NCI-H146 (cell line): ENCODE measurements around the gene IGF2.

ENCODE experiments used
- DNase-seq: peaks from one replicate; lab custom pipeline; 2025; lab: John Stamatoyannopoulos, UW

Gene IGF2

DNA sequence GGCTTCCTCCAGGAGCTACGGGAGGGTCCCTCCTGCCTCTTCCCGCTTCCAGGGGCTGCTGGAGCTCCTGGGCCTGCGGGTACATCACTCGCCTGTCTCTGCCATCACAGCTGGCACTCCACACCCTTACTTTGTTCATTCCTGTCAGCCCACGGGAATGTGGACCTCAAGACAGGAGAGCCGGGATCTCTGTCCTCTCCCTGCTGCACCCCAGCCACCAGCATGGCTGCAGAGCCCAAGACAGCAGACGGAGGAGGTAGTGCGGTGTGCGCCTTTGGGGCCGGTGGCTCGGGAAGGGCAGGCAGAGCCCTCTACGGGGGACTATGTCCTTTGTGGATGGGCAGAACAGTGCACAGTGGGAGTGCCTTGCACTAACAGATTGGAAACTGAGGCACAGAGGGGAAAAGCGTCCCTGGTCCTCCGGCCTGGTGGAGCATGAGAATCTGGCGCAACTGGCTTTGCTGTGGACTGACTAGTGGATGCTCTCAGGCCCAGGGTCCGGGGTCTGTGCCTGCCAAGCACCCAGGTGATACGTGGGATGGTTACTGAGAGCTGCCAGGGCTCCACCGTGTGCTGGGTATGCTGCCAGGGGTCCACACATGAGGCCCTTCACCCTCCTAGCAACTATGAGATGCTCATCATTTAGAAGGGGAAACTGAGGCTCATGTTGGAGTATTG lies 47.3 kb downstream of the IGF2 start:
- DNase-seq: no peak

DNA sequence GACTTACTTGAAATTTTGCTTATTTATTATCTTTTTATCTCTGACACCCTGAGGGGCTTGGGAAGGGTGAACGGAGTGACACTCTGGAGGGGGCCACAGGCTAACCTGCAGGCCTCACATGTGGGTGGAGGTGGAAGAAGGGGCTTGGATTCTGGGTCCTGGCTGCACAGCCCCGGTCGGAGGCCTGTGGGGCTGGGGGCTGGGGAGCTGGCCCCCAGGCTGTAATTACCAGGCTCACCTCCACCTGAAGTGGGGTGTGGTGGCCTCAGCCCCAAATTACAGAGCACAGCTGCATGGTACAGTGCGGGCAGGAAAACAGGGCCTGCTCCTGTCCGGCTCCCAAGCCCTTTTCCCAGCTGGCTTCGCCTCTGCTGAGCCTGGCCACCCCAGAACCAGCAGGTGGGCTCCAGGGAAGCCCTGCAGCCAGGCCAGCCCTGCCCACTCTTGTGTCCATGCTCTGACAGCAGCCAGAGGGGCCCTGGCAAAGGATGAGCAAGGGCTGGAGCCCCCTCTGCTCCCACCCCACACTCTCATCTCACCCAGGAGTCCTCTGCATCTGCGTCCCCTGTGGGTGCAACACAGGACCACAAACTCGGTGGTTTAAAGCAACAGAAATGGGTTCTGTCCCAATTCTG lies 48.0 kb downstream of the IGF2 start:
- no peak for DNase-seq

DNA sequence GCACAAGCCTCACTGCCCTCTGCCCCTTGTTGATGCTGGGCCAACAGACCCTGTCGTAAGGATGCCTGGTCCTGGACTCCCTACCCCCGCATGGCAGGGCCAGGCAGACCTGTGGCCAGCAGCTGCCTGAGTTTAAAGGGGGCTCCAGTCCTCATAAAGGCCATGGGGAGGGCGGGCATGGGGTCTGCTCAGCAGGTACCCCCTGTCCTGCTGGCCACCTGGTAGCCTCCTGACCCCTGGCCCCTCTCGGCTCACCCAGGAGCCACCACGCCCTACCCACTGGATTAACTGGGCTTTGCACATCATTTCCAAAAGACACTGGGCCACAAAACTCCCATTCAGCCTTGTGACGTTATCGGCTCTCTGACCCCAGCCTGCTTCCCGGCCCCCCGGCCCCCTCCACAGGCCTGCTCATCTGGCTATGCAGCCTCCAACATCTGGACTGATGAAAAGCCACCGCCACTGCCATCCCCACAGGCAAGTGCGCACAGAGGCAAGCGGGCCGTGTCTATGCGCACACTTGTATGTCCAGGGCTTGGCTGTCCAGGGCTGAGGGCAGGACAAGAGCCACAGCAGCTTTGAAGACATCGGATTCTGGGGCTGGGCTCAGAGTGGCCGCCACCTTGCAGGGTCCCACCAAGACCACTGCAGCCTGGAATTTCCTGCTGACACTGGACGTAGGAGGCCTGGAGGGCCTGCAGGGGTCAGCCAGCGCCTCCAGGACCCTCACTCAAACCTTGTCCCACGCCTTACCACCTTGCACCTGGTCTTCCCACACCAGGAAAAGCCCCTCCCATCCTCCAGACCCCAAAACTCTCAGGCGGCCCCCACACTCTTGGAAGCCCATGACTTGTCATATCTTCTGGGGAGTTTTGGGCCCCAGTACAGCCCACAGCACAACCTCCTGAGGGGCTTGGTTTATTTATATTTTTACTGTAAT lies 48.7 kb downstream of the IGF2 start:
- no peak for DNase-seq

DNA sequence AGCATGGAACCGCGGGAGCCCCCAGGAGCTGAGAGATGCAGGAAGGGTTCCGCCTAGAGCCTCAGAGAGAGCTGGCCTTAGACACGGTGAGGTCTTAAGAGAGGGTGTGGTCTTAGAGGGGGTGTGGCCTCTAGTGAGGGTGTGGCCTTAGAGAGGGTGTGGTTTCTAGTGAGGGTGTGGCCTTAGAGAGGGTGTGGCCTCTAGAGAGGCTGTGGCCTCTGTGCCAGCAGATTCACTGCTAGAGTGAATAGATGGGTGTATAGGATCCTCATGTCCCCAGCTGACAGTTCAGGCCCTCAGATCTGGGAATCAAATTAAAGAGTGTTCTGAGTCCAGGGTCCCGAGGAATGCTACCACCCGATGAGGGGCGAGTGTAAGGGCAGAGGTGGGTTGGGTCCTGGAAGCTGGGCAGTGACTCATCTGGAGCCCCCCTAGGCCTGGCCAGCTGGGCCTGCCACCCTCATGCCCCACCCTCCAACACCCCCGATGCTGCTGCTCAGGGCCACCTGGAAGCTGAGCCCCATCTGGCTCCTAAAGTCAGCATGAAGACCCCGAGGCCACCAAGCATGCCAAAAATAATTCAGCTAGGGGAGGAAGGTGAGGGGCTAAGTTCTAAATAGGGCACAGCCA lies 49.5 kb downstream of the IGF2 start:
- peak; percentile 25 for DNase-seq

- no peak for DNase-seq
Observed at GRCh38 chr11:2088746-2089535, 50.2 kb downstream of the IGF2 start.

DNA sequence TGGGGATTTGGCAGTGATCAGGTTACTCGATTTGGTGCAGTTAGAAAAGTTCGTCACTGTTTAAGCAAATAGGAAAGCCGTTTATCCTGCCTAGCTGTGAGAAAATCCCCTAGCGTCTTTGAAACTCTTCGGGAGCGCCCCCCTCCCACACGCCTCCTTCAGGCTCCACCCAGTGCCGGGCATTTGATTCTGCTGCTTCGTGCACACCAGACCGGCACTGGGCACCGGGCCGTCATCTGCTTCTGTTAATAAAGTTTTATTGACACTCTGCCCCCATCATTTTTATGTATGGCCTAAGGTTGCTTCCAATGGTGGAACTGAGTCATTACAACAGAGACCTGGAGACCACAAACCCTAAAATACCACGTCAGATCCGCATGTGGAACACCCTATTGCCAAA lies 50.9 kb downstream of the IGF2 start:
- no peak for DNase-seq

DNA sequence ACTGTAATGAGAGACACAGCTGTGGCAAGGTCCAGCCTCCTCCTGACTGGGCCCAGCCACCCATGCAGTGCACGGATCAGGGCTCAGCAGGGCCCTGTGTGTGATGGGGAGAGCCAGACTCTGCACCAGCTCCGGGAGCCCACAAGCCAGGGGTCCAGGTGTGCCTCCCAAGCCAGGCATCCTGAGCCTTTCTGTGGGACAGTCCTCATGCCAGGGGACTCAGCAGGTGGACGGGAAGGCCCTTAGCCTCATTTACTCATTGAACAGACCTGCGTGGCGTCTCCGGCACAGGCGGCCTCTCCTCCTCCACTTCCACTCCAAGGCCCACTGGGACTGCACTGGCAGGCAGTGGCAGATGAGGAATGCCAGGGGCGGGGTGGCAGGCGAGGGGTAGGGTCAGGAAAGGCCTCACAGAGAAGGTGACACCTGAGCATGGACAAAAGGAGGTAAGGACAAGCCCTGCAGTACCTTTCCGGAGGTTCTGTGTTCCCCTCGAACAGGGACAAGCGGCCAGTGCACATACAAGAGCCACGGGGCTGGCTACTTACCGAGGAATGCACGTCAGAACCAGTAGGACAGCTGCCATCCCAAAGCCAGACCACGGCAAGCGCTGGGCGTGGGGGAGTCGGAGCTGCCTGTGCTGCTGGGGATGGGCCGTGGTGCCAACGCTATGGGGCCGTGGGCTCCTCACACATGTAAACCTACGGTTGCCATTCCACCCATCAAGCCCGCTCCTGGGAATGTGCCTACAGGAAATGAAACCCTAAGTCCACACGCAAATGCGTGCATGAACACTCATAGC lies 52.7 kb downstream of the IGF2 start:
- DNase-seq: no peak

DNA sequence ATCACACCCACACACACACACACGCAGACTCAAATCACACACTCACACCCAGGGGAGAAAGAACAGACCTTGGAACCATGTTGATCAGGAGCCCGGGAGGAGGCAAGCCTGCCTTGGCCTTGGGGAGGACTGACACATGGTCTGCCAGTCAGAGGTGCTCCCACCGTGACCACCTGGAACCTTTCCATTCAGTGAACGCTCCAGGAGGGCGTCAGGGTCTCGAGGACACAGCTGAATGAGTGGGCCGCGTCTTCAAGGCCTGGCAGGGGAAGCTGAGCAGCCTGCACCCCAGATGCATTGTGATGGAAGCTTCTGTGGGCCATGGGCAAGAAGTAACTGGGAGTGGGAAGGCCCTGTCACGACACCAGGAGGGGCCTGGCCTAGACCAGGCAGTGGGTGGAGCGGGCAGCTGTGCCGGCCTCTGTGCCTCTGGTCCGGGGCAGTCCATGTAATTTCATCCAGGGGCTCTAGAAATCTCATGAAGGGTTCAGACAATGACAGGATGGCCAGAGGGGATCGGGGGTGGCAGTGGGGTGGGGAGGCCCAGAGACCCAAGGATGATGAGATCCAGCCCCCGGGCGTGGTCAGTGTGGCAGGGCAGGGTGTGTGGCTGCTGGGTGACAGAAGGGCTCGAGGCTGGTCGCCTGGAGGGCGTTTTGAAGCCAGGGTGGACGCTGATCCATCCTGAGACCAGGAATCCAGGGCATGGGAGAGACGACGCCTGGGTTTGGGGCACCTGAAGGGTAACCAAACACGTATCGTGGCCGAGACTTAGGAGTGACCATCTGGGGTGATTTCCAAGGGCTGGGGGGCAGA lies 53.7 kb downstream of the IGF2 start:
- no peak for DNase-seq

DNA sequence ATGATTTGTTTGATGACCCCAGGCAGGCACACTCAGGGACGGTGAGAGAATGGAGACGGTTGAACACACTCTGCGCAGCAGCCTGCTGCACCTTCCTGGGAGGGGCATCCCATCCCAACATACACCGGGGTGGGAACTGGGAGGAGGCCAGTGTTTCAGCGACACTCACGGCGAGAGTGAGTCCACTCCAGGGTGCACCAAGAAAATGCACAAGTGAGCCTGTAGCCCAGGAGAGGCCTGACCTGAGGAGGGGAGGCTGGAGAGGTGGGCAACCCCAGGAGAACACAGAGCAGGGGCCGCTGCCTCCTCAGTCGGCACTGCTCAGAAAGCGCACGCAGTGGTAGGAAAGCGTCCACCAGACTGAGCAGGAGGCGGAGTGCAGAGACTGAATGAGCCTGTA lies 54.5 kb downstream of the IGF2 start:
- DNase-seq: no peak
